HepG2 (cell line): ENCODE data around the gene INPP1. TPM values are rescaled to one million over a fixed set of nuclear protein-coding genes. Genes with fewer than 3 reads are reported as not detected.

Experiments used
- ATAC-seq: fragments of 200-7000 bp; cut with Tn5 transposase; 3 replicates; pipeline ENCODE4 v1.9.1; 2020; ENCODE audit warnings: mild to moderate bottlenecking, moderate library complexity
- BruUV-seq: library from RNA; stranded (reverse); fragments of 400-500 nt; replicated peaks from 2 replicates; lab custom pipeline; 2021; lab: Mats Ljungman, UMichigan
- CTCF ChIA-PET: fragments of 300-600 bp; formaldehyde crosslinking; extraction: SDS; loops from one replicate; lab custom pipeline; 2021; ENCODE audit warnings: low total read pairs, inconsistent platforms, low intra/inter-chr PET ratio; lab: Yijun Ruan, JAX
- POLR2A ChIA-PET: fragments of 350-600 bp; sonication (Branson Sonifier 250); formaldehyde crosslinking; loops from one replicate; lab custom pipeline; 2020; ENCODE audit warnings: antibody characterized with exemption, inconsistent platforms; lab: Yijun Ruan, JAX
- DNase-seq: peaks from one replicate; pipeline ENCODE4 v3.0.0-alpha.2; 2015; ENCODE audit warnings: low spot score
- FAIRE-seq: peaks from 3 replicates; lab custom pipeline; 2011; peaks lifted over from hg19 to GRCh38; lab: Jason Lieb, UNC
- H2AFZ ChIP-seq: one replicate; pipeline ENCODE4 v1.6.1; 2011; ENCODE audit warnings: low read length, inconsistent platforms
- H3K27ac ChIP-seq: fragments of 300-600 bp; 3 replicates; pipeline ENCODE4 v1.8.0; 2011; ENCODE audit warnings: mixed run types, mild to moderate bottlenecking, mixed read lengths, low read length, inconsistent platforms; ENCODE audit not compliant: insufficient read depth; ENCODE audit errors: extremely low read length
- H3K27me3 ChIP-seq, 2 experiments: fragments of 200-600 bp in 1 of 2; 2 replicates in 1 of 2; 3 replicates in 1 of 2; pipeline versions ENCODE4 v1.6.0 to v1.8.0; 2011; ENCODE audit warnings: low read length in 2 of 2, mild to moderate bottlenecking in 2 of 2, moderate library complexity in 2 of 2, inconsistent platforms in 1 of 2; ENCODE audit not compliant: insufficient read depth in 2 of 2, control insufficient read depth in 1 of 2
- H3K36me3 ChIP-seq, 2 experiments: fragments of 200-600 bp in 1 of 2; replicated peaks in 1 of 2; 2 replicates in 1 of 2; 3 replicates in 1 of 2; pipeline versions ENCODE4 v1.5.1 to v1.8.0; 2011; ENCODE audit warnings: low read length in 2 of 2, inconsistent platforms in 1 of 2; ENCODE audit not compliant: insufficient read depth in 2 of 2, control insufficient read depth in 1 of 2
- H3K4me1 ChIP-seq: 2 replicates; pipeline ENCODE4 v1.5.1; 2012; ENCODE audit warnings: low read length, inconsistent platforms; ENCODE audit not compliant: insufficient read depth
- H3K4me2 ChIP-seq: 2 replicates; pipeline ENCODE4 v1.6.0; 2011; ENCODE audit warnings: low read depth, low read length, inconsistent platforms
- H3K4me3 ChIP-seq, 3 experiments: fragments of 200-600 bp in 1 of 3; sonication (generic), shearing (Covaris generic) in 1 of 3; replicated peaks in 1 of 3; 2 replicates each; pipeline ENCODE4 v1.5.1; 2011 to 2016; ENCODE audit warnings: low read length in 3 of 3, inconsistent platforms in 2 of 3, low read depth in 2 of 3, mild to moderate bottlenecking in 2 of 3, control low read depth in 1 of 3, mixed read lengths in 1 of 3; ENCODE audit not compliant: insufficient read depth in 1 of 3
- H3K79me2 ChIP-seq: one replicate; pipeline ENCODE4 v1.6.1; 2011; ENCODE audit warnings: low read length, inconsistent platforms; ENCODE audit not compliant: insufficient read depth
- H3K9ac ChIP-seq: 2 replicates; pipeline ENCODE4 v1.6.0; 2011; ENCODE audit warnings: mild to moderate bottlenecking, low read depth, low read length, inconsistent platforms; ENCODE audit not compliant: insufficient read depth
- H3K9me3 ChIP-seq: 2 replicates; pipeline ENCODE4 v1.5.1; 2012; ENCODE audit warnings: mild to moderate bottlenecking, low read length
- H4K20me1 ChIP-seq: 2 replicates; pipeline ENCODE4 v1.6.0; 2011; ENCODE audit warnings: inconsistent platforms, mild to moderate bottlenecking, low read length, moderate library complexity; ENCODE audit not compliant: insufficient read depth
- FOXA3 ChIP-seq: IDR thresholded peaks from 2 replicates; pipeline ENCODE4 v1.6.1; 2016; ENCODE audit warnings: missing genetic modification reagents, missing compliant biosample characterization
- HOXD1 ChIP-seq: sonication (generic); formaldehyde crosslinking; IDR thresholded peaks from 2 replicates; pipeline ENCODE4 v1.5.0; 2020; ENCODE audit warnings: missing genetic modification reagents
- LCORL ChIP-seq, 2 experiments: fragments of 450-650 bp in 1 of 2; sonication (generic) in 1 of 2; formaldehyde crosslinking in 1 of 2; IDR thresholded peaks; 2 replicates each; pipeline versions ENCODE4 v1.5.0 to v1.6.1; 2017 to 2020; ENCODE audit warnings: antibody characterized with exemption in 1 of 2, missing genetic modification reagents in 1 of 2
- MTA1 ChIP-seq: sonication (generic); formaldehyde crosslinking; IDR thresholded peaks from 2 replicates; pipeline ENCODE4 v1.4.0; 2020; ENCODE audit warnings: missing genetic modification reagents, mild to moderate bottlenecking, borderline replicate concordance
- NPAS2 ChIP-seq: sonication (generic); formaldehyde crosslinking; IDR thresholded peaks from 2 replicates; pipeline ENCODE4 v1.8.0; 2022; ENCODE audit warnings: mild to moderate bottlenecking, missing genetic modification reagents, borderline replicate concordance
- RAD51 ChIP-seq: fragments of 450-650 bp; IDR thresholded peaks from 2 replicates; pipeline ENCODE4 v1.6.1; 2016; ENCODE audit warnings: borderline replicate concordance
- SALL1 ChIP-seq: sonication (generic); formaldehyde crosslinking; IDR thresholded peaks from 2 replicates; pipeline ENCODE4 v1.8.0; 2022; ENCODE audit warnings: mild to moderate bottlenecking, missing genetic modification reagents
- SAP130 ChIP-seq: IDR thresholded peaks from 2 replicates; pipeline ENCODE4 v1.6.1; 2016; ENCODE audit warnings: low read depth
- SKI ChIP-seq: fragments of 450-650 bp; IDR thresholded peaks from one replicate; pipeline ENCODE4 v1.6.1; 2018; ENCODE audit warnings: mild to moderate bottlenecking; ENCODE audit not compliant: partially characterized antibody
- TRIM22 ChIP-seq: fragments of 450-650 bp; IDR thresholded peaks from 2 replicates; pipeline ENCODE4 v1.6.1; 2017
- ZNF207 ChIP-seq: fragments of 450-650 bp; IDR thresholded peaks from 2 replicates; pipeline ENCODE4 v1.6.1; 2016; ENCODE audit warnings: antibody characterized with exemption, borderline replicate concordance
- ZNF569 ChIP-seq: sonication (generic); formaldehyde crosslinking; IDR thresholded peaks from 2 replicates; pipeline ENCODE4 v1.5.0; 2020; ENCODE audit warnings: mild to moderate bottlenecking, missing genetic modification reagents, moderate library complexity, borderline replicate concordance
- ZNF607 ChIP-seq: sonication (generic); formaldehyde crosslinking; IDR thresholded peaks from 2 replicates; pipeline ENCODE4 v1.5.1; 2020; ENCODE audit warnings: missing genetic modification reagents, mild to moderate bottlenecking, borderline replicate concordance
- ZSCAN20 ChIP-seq: sonication (generic); formaldehyde crosslinking; IDR thresholded peaks from 2 replicates; pipeline ENCODE4 v1.4.0; 2020; ENCODE audit warnings: missing genetic modification reagents, mild to moderate bottlenecking, borderline replicate concordance
- WGBS: methylation state at CpG from one replicate; pipeline ENCODE4 v1.1.6; 2017; ENCODE audit warnings: low lambda C conversion rate; 5-methylcytosine and 5-hydroxymethylcytosine counted together
- in situ Hi-C: cut with HindIII; loops from 2 replicates; pipeline ENCODE4 v1.10.0; 2017; ENCODE audit warnings: low pct_unique_long_range_greater_than_20kb; ENCODE audit not compliant: extremely low pct_ligation_motif_present
- intact Hi-C: fragments of 100-400 bp; cut with micrococcal nuclease; formaldehyde crosslinking; loops from one replicate; pipeline ENCODE4 v1.10.0; 2022; ENCODE audit not compliant: unreplicated experiment
- polyA plus RNA-seq, 8 experiments: library from polyadenylated mRNA; depleted of rRNA in 3 of 8; stranded (reverse) in 7 of 8; unstranded in 1 of 8; fragments of >200 nt; fragmentation: Illumina TruSeq in 4 of 8; extraction: Trizol in 4 of 8; gene quantifications; 2 replicates each; pipeline versions ENCODE4 v1.2.1 to v1.2.3, GENCODE V29; 2011 to 2016; ENCODE audit warnings: low read depth in 4 of 8, missing spikeins in 1 of 8, mixed read lengths in 1 of 8; ENCODE audit not compliant: insufficient read depth in 1 of 8
- total RNA-seq, 5 experiments: library from RNA; depleted of rRNA; stranded (reverse); fragments of >200 nt; fragmentation: Illumina TruSeq; extraction: Trizol; gene quantifications; 2 replicates each; pipeline ENCODE4 v1.2.3, GENCODE V29; 2016; ENCODE audit warnings: low read depth in 1 of 5
- TF ChIP-seq, protein P1 (sequence below): sonication (generic); IDR thresholded peaks from 2 replicates; pipeline ENCODE4 v1.6.1; 2016; ENCODE audit warnings: low read depth, borderline replicate concordance
- TF ChIP-seq, protein P2 (sequence below): sonication (generic); formaldehyde crosslinking; IDR thresholded peaks from 2 replicates; pipeline ENCODE4 v1.8.1; 2023; ENCODE audit warnings: missing genetic modification reagents, inconsistent platforms, borderline replicate concordance
- TF ChIP-seq, protein P3 (sequence below): IDR thresholded peaks from 2 replicates; pipeline ENCODE4 v1.4.0; 2020; ENCODE audit warnings: mild to moderate bottlenecking, missing genetic modification reagents

Gene INPP1
- total and polyA plus RNA-seq, 2 of the 13 experiments (the other 11 are each of a cell fraction or from before 2014, with no cell fraction given), result 10.0 to 13.3 TPM

DNA sequence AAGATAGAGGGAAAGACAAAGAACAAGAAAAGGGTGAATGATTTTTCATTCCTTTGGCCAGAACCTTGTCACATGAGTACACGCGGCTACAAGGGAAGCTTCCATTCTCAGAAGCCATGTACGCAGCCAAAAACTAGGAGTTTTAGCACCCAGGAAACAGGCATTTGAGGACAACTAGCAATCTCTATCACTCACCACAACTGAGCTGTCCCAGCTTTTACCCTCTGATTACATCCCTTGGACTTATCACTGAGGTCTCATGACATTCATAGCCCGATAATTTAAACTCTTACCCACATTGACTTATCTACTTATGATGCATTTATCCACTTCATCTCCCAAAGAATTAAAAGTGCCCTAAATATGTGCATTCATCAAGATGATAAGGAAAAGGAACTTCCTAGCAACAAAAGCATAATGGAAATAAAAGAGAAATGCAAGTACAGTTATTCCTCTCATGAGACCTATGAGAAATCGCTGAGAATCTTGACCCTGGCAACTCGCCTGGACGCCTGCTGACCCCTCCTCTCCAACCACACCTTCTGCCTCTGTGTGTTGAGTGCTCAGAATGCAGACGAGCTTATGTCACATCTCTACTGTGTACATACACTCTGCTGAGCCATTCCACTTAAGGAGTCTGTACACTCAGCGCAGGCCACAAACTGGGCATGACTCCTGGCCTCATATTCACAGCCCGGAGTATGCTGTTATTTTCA lies 36.0 kb downstream of the INPP1 start:
- Histone ChIP-seq H3K4me2 (no peak overlapping the region; the same call in 1 of the 2 replicates), H4K20me1 (no peaks in the 10 kb centered on the region), H3K9me3 (no peaks in the 10 kb centered on the region), H3K4me3 (no peak overlapping the region), H3K9ac (no peak overlapping the region), H3K27ac (no peak overlapping the region), H3K79me2 (no peaks in the 10 kb centered on the region), H2AFZ (no peak overlapping the region), H3K27me3 (no peaks in the 10 kb centered on the region; a peak in 2 of 5 replicates), H3K36me3 (no peaks in the 10 kb centered on the region), H3K4me1 (peaks cover 35% of the 10 kb centered on the region)
- intact Hi-C loops, result no loop called here
- 31% methylated on average over 10 of the region's 10 CpGs for WGBS
- ChIA-PET POLR2A (no interaction called here), CTCF (no interaction called here)
- no TSS peak for BruUV-seq
- in situ Hi-C loops, result loop anchor here (10.0 kb wide), 1 partner anchor 285 kb away; no protein-coding TSS in a partner anchor
- DNase-seq (peak; percentile 32), ATAC-seq (peak; percentile 84), FAIRE-seq (peak; percentile 59)
- no peak for TF ChIP-seq ZSCAN20 (CRISPR knock-in tag)
- no peak for TF ChIP-seq ZNF569 (CRISPR knock-in tag)
- no peak for TF ChIP-seq ZNF207
- TF ChIP-seq, protein P1, sequence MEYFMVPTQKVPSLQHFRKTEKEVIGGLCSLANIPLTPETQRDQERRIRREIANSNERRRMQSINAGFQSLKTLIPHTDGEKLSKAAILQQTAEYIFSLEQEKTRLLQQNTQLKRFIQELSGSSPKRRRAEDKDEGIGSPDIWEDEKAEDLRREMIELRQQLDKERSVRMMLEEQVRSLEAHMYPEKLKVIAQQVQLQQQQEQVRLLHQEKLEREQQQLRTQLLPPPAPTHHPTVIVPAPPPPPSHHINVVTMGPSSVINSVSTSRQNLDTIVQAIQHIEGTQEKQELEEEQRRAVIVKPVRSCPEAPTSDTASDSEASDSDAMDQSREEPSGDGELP, result no peak
- no peak for TF ChIP-seq TRIM22
- TF ChIP-seq SKI, result peak; percentile 14
- no peak for TF ChIP-seq LCORL (IDR thresholded peaks at IDR 0.05)
- TF ChIP-seq LCORL (CRISPR knock-in tag; IDR thresholded peaks at IDR 0.05), result 0 out of 2 replicates have a peak, but pooled peaks have one; percentile 7
- TF ChIP-seq, protein P2, sequence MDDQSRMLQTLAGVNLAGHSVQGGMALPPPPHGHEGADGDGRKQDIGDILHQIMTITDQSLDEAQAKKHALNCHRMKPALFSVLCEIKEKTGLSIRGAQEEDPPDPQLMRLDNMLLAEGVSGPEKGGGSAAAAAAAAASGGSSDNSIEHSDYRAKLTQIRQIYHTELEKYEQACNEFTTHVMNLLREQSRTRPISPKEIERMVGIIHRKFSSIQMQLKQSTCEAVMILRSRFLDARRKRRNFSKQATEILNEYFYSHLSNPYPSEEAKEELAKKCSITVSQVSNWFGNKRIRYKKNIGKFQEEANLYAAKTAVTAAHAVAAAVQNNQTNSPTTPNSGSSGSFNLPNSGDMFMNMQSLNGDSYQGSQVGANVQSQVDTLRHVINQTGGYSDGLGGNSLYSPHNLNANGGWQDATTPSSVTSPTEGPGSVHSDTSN, result no peak
- no peak for TF ChIP-seq HOXD1
- TF ChIP-seq FOXA3, result 0 out of 2 replicates have a peak, but pooled peaks have one; percentile 22
- TF ChIP-seq SAP130, result peak; percentile 33; the same call in 1 of the 2 replicates
- no peak for TF ChIP-seq RAD51
- 0 out of 2 replicates have a peak, but pooled peaks have one; percentile 16 for TF ChIP-seq SALL1 (CRISPR knock-in tag)
- TF ChIP-seq NPAS2 (CRISPR knock-in tag), result no peak
- TF ChIP-seq MTA1 (CRISPR knock-in tag), result no peak
- TF ChIP-seq ZNF607 (CRISPR knock-in tag), result no peak
- TF ChIP-seq, protein P3, sequence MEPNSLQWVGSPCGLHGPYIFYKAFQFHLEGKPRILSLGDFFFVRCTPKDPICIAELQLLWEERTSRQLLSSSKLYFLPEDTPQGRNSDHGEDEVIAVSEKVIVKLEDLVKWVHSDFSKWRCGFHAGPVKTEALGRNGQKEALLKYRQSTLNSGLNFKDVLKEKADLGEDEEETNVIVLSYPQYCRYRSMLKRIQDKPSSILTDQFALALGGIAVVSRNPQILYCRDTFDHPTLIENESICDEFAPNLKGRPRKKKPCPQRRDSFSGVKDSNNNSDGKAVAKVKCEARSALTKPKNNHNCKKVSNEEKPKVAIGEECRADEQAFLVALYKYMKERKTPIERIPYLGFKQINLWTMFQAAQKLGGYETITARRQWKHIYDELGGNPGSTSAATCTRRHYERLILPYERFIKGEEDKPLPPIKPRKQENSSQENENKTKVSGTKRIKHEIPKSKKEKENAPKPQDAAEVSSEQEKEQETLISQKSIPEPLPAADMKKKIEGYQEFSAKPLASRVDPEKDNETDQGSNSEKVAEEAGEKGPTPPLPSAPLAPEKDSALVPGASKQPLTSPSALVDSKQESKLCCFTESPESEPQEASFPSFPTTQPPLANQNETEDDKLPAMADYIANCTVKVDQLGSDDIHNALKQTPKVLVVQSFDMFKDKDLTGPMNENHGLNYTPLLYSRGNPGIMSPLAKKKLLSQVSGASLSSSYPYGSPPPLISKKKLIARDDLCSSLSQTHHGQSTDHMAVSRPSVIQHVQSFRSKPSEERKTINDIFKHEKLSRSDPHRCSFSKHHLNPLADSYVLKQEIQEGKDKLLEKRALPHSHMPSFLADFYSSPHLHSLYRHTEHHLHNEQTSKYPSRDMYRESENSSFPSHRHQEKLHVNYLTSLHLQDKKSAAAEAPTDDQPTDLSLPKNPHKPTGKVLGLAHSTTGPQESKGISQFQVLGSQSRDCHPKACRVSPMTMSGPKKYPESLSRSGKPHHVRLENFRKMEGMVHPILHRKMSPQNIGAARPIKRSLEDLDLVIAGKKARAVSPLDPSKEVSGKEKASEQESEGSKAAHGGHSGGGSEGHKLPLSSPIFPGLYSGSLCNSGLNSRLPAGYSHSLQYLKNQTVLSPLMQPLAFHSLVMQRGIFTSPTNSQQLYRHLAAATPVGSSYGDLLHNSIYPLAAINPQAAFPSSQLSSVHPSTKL (CRISPR knock-in tag), result peak; percentile 34; the same call in 1 of the 2 replicates
